OCI-LY3 (cell line): ENCODE results near the gene AMER3.
"Not testable (repeated sequence)": the region's sequence is repeated elsewhere in the genome, so short reads cannot be mapped to it uniquely, and the experiment has no call there.

ENCODE experiments used
- EZH2phosphoT487 ChIP-seq: fragments of 200-600 bp; shearing (Covaris generic); IDR thresholded peaks from 2 replicates; pipeline ENCODE4 v1.6.1; 2018; ENCODE audit warnings: antibody characterized with exemption, mixed run types, low read depth
- TF ChIP-seq, protein P1 (sequence below): fragments of 200-600, 300-600 bp; sonication (generic); IDR thresholded peaks from 2 replicates; pipeline ENCODE4 v1.5.1; 2014; ENCODE audit warnings: antibody characterized with exemption, low read length, low read depth

GRCh38 chr2:130732257-130732656 lies 23.1 kb upstream of the AMER3 start:
- TF ChIP-seq, protein P1, sequence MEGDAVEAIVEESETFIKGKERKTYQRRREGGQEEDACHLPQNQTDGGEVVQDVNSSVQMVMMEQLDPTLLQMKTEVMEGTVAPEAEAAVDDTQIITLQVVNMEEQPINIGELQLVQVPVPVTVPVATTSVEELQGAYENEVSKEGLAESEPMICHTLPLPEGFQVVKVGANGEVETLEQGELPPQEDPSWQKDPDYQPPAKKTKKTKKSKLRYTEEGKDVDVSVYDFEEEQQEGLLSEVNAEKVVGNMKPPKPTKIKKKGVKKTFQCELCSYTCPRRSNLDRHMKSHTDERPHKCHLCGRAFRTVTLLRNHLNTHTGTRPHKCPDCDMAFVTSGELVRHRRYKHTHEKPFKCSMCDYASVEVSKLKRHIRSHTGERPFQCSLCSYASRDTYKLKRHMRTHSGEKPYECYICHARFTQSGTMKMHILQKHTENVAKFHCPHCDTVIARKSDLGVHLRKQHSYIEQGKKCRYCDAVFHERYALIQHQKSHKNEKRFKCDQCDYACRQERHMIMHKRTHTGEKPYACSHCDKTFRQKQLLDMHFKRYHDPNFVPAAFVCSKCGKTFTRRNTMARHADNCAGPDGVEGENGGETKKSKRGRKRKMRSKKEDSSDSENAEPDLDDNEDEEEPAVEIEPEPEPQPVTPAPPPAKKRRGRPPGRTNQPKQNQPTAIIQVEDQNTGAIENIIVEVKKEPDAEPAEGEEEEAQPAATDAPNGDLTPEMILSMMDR = not testable (repeated sequence)
- TF ChIP-seq EZH2phosphoT487 = not testable (repeated sequence)
